RWPE2 (cell line): ENCODE measurements around the gene NOC2L.

Experiments used
- ATAC-seq: fragments of 200-7000 bp; cut with Tn5 transposase; 3 replicates; pipeline ENCODE4 v1.9.1; 2021; ENCODE audit warnings: low read depth
- DNase-seq: peaks from one replicate; pipeline ENCODE4 v3.0.0-alpha.2; 2020; ENCODE audit warnings: low spot score
- H3K27ac ChIP-seq: fragments of 450-650 bp; 2 replicates; pipeline ENCODE4 v1.5.1; 2017; ENCODE audit warnings: mild to moderate bottlenecking; ENCODE audit not compliant: poor library complexity, severe bottlenecking
- H3K27me3 ChIP-seq: fragments of 250-450 bp; sonication (Bioruptor Pico); 2 replicates; pipeline ENCODE4 v1.5.1; 2021; ENCODE audit warnings: mild to moderate bottlenecking, moderate library complexity; ENCODE audit not compliant: insufficient read depth, poor library complexity, severe bottlenecking
- H3K36me3 ChIP-seq: fragments of 250-450 bp; sonication (Bioruptor Pico); 2 replicates; pipeline ENCODE4 v1.5.1; 2020; ENCODE audit warnings: low read depth, mild to moderate bottlenecking, moderate library complexity
- H3K4me1 ChIP-seq: fragments of 250-450 bp; sonication (Bioruptor Pico); 2 replicates; pipeline ENCODE4 v1.5.1; 2021; ENCODE audit warnings: mild to moderate bottlenecking, moderate library complexity; ENCODE audit not compliant: insufficient read depth, poor library complexity, severe bottlenecking
- H3K4me3 ChIP-seq: fragments of 250-450 bp; sonication (Bioruptor Pico); 2 replicates; pipeline ENCODE4 v1.5.1; 2021; ENCODE audit warnings: mild to moderate bottlenecking, moderate library complexity; ENCODE audit not compliant: severe bottlenecking
- H3K9me3 ChIP-seq: fragments of 250-450 bp; sonication (Bioruptor Pico); 2 replicates; pipeline ENCODE4 v1.5.1; 2021; ENCODE audit warnings: mild to moderate bottlenecking, moderate library complexity; ENCODE audit not compliant: severe bottlenecking
- CTCF ChIP-seq: fragments of 450-650 bp; IDR thresholded peaks from one replicate; pipeline ENCODE4 v1.5.1; 2017; ENCODE audit warnings: mild to moderate bottlenecking, moderate library complexity; ENCODE audit not compliant: poor library complexity, severe bottlenecking

The NOC2L gene

GRCh38 chr1:927748-928147 is 31.3 kb downstream of the NOC2L start:
- Histone ChIP-seq H3K36me3 (no peaks in the 10 kb centered on the region), H3K4me1 (no peaks in the 10 kb centered on the region), H3K27me3 (peaks cover 78% of the 10 kb centered on the region), H3K27ac (no peak overlapping the region), H3K9me3 (no peaks in the 10 kb centered on the region), H3K4me3 (no peak overlapping the region)
- ATAC-seq (no peak), DNase-seq (no peak)
- no peak for TF ChIP-seq CTCF

- Histone ChIP-seq H3K4me1 (no peaks in the 10 kb centered on the region), H3K27ac (no peak overlapping the region), H3K27me3 (peaks cover 78% of the 10 kb centered on the region), H3K9me3 (no peaks in the 10 kb centered on the region), H3K4me3 (no peak overlapping the region), H3K36me3 (no peaks in the 10 kb centered on the region)
- DNase-seq (no peak), ATAC-seq (no peak)
- TF ChIP-seq CTCF, result no peak
These were observed 31.8 kb downstream of the NOC2L start for GRCh38 chr1:927234-927633.

- peaks cover 72% of the 10 kb centered on the region for H3K27me3 ChIP-seq
- no peaks in the 10 kb centered on the region for H3K9me3 ChIP-seq
- no peak for TF ChIP-seq CTCF
- no peaks in the 10 kb centered on the region for H3K36me3 ChIP-seq
- DNase-seq (no peak), ATAC-seq (no peak)
- H3K4me1 ChIP-seq, result peaks cover 2% of the 10 kb centered on the region
- no peak overlapping the region for H3K4me3 ChIP-seq
- H3K27ac ChIP-seq, result no peak overlapping the region
These were observed 33.3 kb downstream of the NOC2L start for GRCh38 chr1:925561-926421.

- TF ChIP-seq CTCF, result no peak
- DNase-seq (no peak), ATAC-seq (0 out of 3 replicates have a peak, but pooled peaks have one; percentile 17)
- Histone ChIP-seq H3K27ac (no peak overlapping the region), H3K36me3 (no peaks in the 10 kb centered on the region), H3K9me3 (no peaks in the 10 kb centered on the region), H3K4me1 (peaks cover 4% of the 10 kb centered on the region), H3K4me3 (peak overlapping the region; percentile 31), H3K27me3 (peaks cover 76% of the 10 kb centered on the region)
These were observed 34.1 kb downstream of the NOC2L start for GRCh38 chr1:924656-925560.
